NK-92 treated with Interleukin-12 subunit alpha and Interleukin-12 subunit beta, amount 100 ng/mL, for 24 hours (cell line): ENCODE results near the gene MCFD2.
"Not testable (repeated sequence)": the region's sequence is repeated elsewhere in the genome, so short reads cannot be mapped to it uniquely, and the experiment has no call there.

ENCODE experiments used
- DNase-seq: peaks from one replicate; lab custom pipeline; 2025; lab: John Stamatoyannopoulos, UW

The MCFD2 gene

DNA sequence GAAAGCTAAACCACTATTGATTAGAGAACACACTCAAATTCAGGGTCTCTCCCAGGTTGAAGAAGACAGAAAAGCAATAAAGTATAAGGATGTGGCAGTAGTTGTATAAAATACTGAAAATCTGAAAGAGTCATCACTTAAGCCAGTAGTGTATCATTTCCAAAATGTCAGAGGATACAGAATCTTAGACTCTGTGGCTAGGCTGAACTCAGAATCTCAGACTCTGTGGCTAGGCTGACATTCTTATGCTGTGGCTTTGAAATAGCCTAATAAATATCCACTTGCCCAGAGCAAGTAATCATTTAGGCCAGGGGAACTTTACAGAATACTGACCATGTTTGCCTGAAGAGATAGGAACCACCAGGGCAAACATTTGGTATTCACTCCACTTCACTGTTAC, 13.1 kb downstream of the MCFD2 start:
- no peak for DNase-seq

DNA sequence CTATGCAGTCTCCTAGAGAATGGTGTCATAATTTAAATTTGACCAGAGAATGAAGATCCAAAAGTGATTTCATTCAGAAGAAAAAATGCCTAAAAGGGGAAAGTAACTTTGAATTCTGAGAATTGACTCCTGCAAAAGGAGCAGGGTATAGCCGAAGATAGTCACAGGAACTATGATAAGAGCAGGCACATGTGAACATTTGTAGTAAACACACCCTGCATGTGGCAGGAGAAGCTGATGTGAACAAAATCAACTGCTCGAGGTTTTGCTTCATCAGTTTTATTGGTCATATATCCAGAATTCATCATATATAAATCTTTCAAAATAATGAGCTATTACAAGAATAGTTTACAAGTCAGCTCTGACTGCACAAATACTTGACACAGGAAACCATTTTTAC, 14.0 kb downstream of the MCFD2 start:
- no peak for DNase-seq

DNA sequence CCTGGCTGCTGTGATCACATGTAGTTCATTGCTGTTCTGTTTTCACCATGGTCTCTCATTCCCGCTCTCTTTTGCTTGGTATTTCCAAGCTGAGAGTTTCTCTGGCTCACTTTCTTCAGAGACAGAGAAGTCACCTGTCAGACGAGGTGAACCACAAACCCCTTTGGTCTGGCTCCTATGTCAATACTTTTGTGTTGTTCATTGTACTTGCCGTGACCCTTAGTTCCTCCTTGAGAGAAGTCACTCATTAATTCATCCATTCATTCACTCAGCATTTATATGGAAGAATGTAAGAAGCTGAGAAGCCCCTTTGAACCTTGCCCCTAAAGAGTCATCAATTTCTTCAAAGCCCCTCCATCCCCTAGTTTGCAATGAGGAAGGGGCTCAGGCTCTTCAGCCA, 15.2 kb downstream of the MCFD2 start:
- DNase-seq: no peak

DNA sequence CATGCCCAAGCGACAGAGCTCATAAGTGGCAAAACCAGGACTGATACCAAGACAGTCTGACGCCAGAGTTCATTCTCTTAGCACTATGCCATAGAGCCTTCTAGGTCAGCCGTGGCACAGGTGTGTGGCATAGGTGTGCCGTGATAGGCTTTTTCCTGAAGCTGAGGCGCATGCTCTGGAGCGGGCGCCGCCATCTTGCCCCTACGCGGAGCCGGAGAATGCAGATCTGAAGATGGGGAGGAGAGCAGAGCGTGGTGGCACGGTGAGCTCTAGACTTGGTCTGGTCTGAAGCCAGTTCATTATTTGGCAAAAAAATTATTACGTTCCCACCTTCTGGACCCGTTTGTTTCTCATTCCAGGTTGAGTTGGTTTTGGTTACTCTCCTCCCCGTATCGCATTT, 16.6 kb downstream of the MCFD2 start:
- DNase-seq: no peak

DNA sequence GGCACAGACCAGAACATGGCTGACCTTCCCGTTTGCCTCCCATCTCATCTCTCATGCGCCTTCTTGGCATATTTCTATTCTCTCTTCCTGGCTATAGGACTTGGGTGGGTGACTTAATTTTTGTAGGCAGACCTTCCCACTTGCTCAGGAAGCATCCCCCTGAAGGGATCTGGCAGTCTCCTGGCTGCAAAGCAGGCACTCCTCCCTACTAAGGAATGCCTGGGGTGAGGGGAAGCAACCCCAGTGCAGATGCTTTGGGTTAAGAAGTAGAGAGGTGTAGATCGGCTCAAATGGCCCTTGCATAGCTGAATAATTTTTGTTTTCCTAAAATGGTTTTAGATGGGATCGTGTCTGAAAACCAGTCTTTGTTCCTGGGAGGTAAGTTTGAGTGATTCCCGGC, 17.6 kb downstream of the MCFD2 start:
- no peak for DNase-seq

DNA sequence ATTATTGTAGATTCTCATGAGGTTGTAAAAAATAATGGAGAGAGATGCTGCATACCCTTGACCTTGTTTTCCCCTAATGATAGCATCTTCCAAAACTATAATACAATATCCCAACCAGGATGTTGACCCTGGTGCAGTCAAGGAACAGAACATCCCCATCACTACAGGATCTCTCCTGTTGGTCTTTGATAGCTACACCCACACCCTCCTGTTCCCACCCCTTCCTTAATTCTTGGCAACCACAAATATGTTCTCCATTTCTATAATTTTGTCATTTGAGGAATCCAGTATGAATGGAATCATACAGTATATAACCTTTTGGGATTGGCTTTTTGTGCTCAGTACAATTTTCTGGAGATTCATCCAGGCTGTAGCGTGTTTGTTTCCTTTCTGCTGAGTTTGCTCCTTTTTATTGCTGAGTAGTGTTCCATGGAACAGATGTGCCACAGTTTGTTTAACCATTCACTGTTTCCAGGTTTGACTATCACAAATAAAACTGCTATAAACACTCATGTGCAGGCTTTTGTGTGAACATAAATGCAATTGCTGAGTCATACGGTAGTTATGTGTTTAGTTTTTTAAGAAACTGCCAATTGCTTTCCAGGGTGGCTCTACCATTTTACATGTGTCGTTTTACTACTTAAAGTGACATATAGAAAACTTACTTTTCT, 22.2 kb downstream of the MCFD2 start:
- DNase-seq: no peak

DNA sequence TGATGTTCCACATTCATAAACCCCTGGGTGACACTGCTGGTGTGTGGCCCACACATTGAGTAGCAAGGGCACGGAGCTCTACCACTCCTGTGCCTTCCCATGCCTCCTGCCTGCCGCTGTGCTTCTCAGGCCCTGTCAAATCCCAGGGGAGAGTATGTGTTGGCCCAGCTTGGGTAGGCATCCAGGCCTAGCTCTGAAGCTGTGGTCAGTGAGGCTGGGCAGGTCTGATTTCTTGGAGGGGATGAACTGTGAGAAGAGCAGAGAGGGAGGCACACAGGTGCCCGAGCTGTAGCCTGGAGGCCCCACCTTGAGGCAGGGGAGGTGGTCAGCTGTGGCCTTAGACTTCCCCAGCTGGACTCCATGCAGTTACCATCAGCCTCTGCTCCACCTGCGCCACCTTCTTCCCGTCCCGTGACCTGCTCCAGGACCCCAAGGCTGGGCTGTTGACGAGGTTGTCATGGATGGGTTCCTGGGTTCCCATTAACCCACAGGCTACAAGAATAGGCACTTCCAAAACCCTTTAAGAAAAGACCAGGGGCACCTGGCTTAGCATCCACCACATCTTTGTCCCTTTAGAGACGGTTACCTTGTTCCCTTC, 23.6 kb downstream of the MCFD2 start:
- no peak for DNase-seq

DNA sequence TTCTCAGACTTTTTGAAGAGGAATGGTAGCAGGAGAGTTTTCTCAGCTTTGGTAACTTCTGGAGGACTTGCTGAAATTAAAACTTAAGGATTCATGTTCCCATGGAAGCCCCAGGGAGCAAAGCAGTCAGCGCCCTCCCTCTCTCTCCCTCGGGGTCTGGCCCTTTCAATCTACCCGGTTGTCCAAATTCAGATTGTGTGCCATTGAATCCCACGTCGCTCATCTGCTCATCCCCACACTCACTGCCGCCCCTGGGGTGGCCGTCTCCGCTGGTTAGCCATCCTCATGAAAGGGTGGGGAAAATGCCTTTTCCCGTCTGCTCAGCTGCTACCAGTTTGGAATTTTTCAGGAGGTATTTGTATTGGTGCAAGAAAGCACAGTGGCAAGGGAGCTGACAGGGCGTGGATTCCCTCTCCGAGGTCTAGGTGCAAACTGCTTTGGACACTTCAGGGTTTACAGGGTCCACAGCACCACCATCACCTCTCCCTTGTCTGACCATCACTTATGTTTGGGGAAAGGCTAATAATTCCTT, 27.1 kb downstream of the MCFD2 start:
- no peak for DNase-seq

DNA sequence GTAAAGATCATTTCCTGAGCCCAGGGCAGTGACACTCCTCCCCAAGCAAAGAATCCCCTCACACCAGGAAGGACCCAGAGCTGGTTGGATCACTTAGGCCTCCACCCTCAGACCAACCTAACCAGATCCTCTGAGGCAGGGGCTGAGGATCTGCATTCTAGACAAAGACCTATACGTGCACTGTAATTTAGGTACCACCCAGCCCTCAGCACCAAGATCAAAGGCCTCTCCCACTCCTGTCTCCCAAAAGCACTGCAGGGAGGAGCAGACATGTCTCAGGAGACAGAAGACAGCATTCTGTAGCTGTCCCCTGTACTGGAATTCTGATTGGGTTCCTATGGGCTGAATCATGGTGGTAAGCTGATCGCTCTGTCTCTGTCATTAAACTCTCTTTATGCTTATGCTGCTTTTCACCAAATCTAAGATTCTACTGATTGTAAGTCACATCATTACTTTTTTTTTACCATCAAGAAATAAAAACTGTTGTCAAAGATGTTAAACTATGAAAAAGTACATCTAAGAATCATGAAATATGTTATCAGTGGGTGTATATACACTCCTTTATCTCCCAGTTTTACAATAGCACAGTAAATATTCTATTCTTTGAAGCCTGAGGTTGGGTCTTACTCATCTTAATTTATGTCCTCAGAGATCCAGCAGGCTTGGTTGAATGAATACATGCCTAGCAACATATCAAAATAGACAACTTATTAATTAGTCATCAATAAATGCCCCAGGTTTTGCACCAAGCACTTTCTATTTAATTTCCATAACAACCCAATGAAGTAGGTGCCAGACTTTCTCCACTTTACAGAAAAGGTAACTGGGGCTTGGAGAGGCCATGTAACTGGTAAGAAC, 28.3 kb downstream of the MCFD2 start:
- DNase-seq: no peak

DNA sequence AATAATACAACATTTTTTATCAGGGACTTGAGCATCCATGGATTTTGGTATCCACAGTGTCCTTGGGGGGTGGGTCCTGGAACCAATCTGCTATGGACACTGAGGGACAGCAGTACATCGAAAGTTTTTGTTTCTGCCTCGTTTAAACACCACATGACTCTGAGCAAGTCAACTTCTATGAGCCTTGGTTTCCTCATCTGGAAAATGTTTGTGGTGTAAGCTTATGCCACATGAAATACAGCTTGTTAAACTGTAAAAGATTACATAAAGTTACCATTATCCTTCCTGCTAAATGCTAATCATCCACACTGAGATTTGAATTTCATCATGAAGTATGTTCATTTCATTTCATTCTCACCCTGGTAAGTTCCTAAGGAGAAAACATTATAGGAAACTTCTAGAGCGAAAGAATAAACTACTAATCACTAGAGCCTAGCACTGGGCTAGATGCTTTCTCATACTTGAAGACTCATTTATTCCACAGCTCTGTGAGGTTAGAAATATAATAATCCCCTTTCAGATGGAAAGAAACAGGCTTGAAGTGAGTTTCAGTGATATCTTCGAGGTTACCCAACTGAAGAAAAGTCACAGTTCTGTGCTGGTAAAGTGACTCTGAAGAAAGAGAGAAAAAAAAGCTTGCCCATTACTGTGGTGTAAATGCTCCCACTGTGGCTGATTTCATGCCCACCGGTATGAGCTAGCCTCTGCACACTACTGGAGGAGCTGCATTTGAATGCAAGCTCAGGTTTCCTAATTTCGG, 29.2 kb downstream of the MCFD2 start:
- no peak for DNase-seq

DNA sequence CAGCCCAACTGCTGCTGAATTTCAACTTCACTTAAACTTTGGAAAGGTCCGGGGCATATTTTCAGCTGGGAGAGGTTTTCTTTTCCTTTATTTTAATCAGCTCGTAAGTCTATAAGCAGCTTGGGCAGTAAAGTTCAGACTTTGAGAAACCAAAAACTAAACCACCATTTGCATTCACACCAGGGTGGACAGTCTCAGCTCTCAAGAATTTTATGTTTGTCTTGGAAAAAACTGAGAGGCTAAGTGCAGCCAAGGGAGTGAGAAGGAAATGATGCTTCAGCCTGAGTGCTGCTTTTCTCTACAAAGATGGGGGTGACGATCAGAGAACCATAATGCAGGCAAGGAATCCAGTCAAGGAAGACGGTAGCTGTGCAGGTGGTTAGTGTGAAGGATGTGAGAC, 30.2 kb downstream of the MCFD2 start:
- no peak for DNase-seq

DNA sequence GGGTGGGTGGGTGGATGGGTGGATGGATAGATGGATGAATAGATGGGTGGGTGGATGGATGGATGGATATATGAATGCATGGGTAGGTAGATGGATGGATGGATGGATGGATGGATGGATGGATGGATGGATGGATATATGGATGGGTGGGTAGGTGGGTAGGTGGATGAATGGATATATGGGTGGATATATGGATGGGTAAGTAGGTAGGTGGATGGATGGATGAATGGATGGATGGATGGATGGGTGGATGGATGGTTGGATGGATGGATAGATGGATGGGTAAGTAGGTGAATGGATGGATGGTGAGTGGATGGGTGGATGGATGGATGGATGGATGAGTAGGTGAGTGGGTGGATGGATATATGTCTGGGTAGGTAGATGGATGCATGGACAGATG, 36.1 kb downstream of the MCFD2 start:
- DNase-seq: no peak

DNA sequence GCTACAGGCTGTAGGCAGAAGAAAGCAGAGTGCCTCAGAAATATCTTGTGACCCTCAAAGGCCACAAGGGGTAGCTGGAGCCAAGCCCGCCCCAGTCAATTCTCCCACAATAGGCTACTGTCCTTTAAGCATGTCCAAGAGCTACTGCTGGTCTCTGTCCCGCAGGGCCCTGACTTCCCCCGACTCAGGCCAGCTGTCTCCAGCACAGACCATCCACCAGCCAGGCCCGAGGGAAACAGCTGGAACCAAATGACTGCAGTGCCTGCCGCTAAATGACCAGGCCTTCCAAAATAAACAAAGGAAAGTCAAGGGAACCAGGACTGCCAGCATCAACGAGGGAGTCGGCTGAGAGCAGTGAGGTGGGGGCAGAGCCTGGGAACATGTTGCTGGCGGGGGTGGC, 36.7 kb downstream of the MCFD2 start:
- no peak for DNase-seq

DNA sequence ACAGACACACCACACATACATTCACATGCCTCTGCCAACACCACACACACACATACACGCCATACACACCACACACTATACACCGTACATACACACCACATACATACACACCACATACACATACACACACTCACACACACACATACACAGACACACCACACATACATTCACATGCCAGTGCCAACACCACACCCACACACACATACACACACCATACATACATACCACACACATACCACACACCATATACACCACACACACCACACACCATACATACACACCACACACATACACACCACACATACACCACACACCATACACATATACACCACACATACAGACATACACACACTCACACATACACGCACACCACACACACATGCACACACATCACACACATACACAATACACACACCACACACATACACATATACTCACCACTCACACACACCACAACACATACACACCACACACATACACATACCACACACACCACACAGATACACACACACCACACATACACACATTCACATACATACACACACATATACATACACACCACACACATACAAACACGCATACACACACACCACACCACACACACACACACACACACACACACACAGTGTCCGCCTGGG, 37.2 kb downstream of the MCFD2 start:
- DNase-seq: no peak

DNA sequence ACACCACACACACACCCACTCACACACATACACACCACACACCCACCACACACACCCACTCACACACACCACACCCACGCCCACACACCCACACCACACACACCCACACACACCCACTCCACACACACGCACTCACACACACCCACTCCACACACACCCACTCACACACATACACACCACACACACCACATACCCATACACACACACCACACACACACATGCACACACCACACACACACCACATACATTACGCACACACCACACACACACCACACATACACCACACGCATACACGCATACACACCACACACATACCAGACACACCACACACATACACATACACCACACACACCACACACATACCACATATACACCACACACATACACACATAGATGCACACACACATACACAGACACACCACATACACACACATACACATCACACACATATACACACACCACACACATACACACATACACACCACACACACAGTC, 37.9 kb downstream of the MCFD2 start:
- no peak for DNase-seq

DNA sequence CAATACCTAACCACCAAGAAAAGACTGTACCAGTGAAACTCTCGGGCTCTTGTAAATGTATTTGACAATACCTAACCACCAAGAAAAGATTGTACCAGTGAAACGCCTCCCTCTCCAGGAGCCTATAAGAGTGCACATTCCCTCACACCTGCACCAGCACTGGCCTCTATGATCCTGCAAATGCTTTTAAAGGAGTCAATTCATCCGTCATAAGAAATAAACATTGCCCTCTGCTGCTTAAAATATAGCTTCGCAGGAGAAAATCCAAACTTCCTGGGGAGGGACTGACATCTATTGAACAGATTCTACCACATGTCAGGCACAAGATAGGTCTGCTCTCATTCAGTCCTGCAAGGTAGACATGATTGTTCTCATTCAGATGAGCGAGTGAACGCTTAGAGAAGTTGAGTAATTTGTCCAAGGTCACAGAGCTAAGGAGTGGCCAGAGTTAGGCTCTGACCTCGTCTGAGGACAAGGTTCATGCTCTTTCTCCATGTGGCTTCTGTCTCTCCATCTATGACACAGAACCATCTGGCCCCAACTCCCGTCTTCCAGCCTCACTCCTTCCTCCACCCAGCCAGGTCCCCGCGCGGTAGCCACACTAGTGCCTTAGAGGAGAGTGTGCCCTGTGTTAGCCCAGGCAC, 38.7 kb downstream of the MCFD2 start:
- DNase-seq: no peak

DNA sequence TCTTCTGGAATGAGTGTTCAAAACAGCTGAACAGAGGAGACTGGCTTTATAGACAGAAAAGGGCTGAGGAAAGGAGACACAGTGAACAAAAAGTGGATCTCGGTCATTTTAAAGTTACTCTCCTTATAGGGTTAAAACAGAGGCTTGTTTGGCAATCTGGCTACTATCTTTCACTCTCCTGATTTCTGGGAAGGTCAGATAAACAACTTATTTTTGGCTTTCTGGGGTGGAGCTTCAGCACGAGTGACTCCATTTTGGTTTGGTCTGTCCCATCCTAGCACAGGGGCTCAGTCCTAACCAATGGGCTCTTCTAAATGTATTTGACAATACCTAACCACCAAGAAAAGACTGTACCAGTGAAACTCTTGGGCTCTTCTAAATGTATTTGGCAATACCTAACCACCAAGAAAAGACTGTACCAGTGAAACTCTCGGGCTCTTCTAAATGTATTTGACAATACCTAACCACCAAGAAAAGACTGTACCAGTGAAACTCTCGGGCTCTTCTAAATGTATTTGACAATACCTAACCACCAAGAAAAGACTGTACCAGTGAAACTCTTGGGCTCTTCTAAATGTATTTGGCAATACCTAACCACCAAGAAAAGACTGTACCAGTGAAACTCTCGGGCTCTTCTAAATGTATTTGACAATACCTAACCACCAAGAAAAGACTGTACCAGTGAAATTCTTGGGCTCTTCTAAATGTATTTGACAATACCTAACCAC, 39.5 kb downstream of the MCFD2 start:
- DNase-seq: not testable (repeated sequence)

DNA sequence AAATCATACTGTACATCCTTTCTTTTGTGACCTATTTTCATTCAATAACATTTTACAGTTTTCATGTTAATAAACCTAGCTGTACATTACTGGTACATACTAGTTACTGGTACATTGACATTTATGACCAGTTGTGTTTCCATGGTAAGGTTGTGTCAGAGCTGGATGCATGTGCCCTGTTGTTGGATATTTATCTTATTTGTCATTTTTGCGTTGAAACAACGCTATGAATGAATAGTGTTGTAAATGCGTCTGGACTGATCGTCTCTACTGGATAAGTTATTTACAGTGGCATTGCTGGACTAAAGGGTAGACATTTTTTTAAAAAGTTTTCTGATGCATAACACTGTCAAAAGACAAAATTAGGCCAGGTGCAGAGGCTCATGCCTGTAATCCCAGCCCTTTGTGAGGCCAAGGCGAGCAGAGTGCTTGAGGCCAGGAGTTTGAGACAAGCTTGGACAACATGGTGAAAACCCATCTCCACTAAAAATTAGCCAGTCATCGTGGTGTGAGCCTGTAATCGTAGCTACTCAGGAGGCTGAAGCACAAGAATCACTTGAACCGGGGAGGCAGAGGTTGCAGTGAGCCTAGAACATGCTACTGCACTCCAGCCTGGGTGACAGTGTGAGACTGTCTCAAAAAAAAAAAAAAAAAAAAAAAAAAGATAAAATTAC, 40.2 kb downstream of the MCFD2 start:
- DNase-seq: no peak

DNA sequence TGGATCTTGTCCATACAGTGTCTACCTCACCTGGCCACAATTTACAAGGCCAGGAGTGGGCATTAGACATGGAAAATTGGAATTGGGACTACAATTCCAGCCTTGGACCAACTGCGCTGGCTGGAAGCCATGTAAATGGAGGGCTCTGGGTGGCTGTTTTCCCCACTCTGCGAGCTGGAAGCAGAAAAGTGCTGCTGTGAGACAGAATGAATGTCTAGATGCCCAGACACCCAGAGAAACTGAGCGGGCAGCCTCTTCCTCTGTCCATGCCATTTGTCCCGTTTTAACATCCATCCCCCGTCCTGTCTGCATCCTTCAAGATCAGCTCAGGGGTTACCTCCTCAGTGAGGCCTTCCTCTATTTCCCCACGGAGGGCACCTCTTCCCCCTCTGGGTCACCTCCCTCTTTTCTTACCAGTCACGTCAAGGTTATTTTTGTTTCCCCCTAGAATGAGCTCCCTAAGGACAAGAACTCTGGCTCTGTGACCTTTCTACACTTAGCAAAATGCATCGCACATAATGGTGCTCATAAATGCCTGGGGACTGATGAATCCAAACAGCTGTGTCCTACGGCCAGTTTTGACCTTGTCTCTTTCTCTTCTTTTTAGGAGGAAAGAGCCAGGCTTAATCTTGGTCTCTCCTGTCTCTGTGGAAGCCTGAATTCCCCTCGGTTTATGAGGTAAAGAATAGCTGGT, 41.2 kb downstream of the MCFD2 start:
- no peak for DNase-seq
